Pons (tissue), 1 donor: ENCODE results near the gene SLC9A5.

Experiments used
- DNase-seq: peaks from one replicate; pipeline ENCODE4 v3.0.0-alpha.2; 2016; ENCODE audit warnings: low spot score

The SLC9A5 gene

GRCh38 chr16:67281536-67282446, 33.0 kb downstream of the SLC9A5 start:
- no peak for DNase-seq

GRCh38 chr16:67282447-67282805, 33.6 kb downstream of the SLC9A5 start:
- DNase-seq, result no peak

DNA sequence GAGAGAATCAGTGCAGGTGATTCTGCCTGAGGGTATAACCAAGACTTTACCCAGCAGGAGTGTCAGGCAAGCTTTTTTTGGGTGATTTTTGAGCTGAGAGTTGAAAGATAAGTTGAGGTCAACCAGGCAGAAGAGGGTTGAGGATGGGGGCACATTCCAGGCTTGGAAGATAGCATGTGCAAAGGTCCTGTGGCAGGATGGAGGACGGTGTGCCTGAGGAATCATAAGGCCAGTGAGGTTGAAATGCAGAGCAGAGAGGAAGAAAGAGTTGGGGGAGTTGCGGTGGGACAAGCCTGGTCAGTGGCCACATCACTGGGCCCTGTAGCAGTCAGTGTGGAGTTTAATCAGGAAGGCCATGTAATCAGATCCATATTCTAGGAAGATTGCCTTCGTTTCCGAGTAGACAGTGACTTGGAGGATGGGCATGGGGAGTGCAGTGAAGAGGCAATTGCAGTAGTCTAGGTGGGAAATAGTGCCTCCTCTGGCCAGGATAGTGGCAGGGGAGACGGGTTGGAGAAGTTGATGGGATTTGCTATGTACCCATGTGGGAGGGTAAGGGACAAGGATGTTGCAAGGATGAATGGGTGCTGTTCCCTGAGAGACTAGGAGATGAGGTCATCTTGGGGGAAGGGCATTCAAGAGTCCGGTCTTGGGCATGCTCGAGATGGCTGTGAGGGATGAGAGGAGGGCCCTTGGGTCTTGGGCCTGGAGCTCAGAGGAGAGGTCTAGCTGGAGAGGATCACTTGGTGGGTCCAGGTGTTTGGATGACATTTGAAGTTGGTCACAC, 34.5 kb downstream of the SLC9A5 start:
- DNase-seq, result no peak

DNA sequence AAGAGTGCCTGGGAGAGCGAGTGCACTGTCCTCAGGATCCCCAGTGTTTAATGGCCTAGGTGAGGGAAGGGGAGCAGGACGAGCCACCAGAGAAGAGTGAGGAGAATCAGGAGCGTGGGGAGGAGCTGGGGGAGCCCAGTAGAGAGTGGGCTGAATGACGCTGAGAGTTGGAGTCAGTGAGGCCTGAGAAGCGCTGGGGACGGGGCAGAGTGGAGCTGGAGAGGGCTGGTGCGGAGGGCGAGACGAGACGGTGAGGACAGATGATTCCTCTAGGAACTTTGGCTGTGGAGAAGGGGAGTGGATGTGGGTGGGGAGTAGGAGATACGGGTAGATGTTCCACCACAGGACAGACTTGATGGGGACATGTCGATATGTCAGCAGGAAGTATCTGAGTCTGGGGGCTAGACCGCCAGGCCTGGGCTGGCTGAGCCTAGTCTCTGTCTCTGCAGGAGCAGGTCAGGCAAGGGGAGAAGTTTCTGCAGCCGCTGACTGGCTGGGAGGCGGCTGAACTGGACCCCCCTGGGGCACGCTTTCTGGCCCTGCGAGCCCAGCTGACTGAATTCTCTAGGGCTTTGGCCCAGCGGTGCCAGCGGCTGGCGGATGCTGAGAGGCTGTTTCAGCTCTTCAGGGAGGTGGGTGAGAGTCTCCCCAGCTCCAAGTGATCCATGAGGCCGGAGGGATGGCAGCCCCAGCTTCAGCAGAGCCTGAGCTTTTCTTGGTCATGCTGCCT, 35.2 kb downstream of the SLC9A5 start:
- no peak for DNase-seq

GRCh38 chr16:67284699-67285646, 36.2 kb downstream of the SLC9A5 start:
- DNase-seq, result no peak

DNA sequence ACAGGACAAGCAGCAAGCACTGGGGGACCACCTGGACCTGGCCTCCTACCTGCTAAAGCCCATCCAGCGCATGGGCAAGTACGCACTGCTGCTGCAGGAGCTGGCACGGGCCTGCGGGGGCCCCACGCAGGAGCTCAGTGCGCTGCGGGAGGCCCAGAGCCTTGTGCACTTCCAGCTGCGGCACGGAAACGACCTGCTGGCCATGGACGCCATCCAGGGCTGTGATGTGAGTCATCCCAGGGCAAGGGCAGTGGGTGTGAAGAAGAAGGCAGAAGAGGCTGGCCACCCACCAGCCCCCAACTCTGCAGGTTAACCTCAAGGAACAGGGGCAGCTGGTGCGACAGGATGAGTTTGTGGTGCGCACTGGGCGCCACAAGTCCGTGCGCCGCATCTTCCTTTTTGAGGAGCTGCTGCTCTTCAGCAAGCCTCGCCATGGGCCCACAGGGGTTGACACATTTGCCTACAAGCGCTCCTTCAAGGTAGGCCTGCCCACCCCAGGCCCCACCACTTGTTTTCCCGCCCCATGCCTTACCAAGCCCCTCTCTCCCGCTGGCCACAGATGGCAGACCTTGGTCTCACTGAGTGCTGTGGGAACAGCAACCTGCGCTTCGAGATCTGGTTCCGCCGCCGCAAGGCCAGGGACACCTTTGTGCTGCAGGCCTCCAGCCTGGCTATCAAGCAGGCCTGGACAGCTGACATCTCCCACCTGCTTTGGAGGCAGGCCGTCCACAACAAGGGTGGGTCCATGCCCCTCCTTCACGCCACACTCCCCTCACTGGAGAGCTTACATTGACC, 37.9 kb downstream of the SLC9A5 start:
- DNase-seq, result no peak

DNA sequence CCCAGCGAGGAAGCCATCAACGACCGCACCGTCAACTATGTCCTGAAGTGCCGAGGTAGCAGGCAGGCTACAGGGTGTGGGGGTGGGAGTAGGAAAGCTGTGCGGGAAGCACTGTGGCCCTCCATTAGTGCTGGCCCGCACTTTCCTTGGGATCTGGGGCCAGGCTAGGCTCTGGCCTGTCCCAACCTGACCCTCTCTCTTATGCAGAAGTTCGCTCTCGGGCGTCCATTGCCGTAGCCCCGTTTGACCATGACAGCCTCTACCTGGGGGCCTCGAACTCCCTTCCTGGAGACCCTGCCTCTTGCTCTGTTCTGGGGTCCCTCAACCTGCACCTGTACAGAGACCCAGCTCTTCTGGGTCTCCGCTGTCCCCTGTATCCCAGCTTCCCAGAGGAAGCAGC, 39.2 kb downstream of the SLC9A5 start:
- DNase-seq, result no peak

- DNase-seq, result no peak
Measured at GRCh38 chr16:67291461-67291860, 42.7 kb downstream of the SLC9A5 start.

- DNase-seq, result no peak
Measured at GRCh38 chr16:67294171-67294757, 45.5 kb downstream of the SLC9A5 start.

DNA sequence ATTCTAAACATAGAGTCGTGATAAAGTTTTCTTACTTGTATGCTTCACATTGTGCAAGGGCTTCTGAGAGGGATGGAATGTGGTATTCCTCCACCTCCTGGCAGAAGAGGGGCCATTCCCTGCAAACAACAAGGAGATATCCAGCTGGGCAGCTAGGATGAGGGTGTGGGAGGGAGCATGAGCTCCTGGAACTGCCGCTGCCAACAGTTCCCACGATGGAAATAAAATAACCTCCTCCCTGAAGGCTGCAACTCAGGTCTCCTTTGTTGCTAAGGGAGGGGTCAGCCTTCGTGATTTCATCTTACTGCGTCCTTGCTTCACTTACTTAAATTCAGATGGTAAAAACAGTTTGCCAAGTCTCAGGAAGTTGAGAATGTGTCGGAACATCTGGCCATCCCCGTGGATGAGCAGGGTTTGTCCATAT, 46.2 kb downstream of the SLC9A5 start:
- DNase-seq, result no peak

DNA sequence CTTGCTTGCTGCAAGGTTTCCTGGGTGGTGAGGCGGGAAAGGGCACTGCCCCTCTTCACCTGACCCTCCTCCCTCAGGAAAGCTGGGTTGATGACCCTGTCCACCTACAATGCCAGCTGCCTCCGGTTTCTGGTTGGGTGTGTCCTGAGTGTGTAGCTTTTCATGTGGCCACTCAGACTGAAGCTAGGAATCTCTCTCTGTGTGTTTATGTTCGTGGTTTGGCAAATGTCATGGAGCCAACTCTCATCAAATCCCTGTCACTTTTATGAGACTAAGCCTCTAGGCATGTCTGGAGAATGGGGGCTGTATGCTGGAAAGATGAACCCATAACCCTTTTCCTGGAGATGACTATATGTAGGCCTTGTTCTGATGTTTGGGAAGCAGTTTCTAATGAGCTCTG, 47.6 kb downstream of the SLC9A5 start:
- no peak for DNase-seq

DNA sequence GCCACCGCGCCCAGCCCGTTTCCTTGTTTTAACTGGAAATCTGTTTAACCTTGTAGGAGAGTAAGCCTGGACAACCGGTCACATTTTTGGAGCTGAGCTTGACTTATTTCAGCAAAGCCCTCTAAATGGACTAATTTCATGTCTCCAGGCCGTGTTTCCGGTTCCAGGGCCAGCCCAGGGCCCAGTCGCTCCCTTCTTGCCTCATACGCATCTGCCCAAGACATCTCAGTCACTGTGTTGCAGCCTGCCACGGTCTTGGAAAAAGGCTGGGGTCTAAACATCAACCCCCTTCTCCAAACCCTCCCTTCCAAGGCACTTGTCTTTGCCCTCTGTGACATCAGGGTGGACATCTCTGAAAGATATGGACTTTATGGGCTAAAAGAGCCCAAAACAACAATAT, 49.5 kb downstream of the SLC9A5 start:
- DNase-seq, result no peak

- no peak for DNase-seq
Measured at GRCh38 chr16:67299269-67299668, 50.5 kb downstream of the SLC9A5 start.

- DNase-seq, result no peak
Measured at GRCh38 chr16:67301080-67301782, 52.5 kb downstream of the SLC9A5 start.

DNA sequence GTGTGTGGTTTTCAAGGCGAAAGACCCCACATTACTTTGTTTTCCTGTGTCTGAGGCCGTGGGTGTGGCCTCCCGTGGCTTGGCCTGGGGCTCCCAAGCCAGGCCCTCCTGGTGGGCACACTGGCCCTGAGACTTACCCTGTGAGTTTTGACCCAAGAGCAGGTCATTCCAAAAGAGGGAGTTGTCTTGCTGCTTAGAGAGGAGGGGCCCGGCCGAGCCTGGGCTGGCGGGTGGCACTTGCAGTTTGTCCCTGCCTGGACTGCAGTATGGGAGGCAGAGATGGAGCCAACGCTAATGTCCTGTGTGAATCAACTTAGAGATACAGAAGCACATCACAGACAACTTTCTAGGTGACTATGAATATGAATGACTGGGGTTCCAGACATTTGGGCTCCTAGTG, 53.3 kb downstream of the SLC9A5 start:
- no peak for DNase-seq

- no peak for DNase-seq
Measured at GRCh38 chr16:67302970-67303369, 54.2 kb downstream of the SLC9A5 start.

DNA sequence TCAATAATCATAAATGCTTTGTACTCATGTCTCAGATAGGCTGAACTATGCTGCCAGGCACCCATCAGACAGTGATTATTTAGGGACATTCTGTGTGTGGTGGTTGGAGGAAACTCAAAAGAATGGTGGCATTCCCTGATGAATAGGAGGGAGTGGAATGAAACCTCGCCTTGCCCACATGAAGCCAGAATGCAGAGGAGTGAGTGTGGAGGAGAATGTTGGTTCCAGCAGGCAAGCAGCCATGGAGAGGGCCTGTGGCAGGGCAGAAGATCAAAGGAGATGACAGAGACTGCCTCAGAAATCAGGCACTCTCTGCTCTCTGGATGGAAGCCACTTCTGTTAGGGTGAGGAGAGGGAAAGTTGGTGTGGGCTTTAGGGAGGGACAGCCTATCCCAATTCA, 55.2 kb downstream of the SLC9A5 start:
- DNase-seq, result no peak

DNA sequence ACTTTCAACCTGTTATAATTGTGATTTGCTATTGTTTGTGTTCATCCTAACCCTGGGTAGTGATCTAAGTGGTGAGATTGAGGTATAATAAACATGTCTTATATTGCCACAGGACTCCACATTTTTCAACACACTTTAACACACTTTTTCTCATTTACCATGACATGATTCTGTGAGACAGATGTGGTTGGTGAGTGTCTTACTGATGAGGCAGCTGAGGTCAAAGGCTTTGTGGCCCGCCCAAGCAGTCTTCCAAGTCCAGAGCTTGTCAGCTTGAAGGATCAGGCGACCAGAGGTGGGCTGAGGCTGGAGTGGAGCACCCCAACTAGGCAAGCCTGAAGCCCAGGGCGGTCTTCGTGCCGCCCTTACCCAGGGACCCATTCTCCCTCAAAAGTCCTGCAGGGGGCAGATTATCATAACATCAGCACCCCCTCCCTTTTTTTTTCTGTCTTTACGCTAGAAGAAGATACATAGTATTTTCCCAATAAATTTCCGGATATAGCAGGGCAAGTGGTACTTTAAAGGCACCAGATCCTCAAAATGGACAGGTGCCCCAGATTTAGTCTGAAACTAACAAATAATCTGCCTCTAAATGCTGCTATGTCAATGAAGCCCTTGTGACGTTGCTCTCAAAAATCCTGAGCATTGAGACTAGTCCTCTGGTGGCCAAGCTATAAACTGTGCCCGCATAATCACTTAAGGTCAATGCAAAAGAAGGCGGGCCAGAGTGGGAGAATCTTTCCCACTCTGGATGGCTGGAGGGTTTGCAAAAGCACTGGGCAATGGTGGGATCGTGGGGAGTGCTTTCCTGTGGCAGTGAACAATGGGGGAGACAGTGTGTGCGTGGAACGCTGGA, 56.7 kb downstream of the SLC9A5 start:
- no peak for DNase-seq

DNA sequence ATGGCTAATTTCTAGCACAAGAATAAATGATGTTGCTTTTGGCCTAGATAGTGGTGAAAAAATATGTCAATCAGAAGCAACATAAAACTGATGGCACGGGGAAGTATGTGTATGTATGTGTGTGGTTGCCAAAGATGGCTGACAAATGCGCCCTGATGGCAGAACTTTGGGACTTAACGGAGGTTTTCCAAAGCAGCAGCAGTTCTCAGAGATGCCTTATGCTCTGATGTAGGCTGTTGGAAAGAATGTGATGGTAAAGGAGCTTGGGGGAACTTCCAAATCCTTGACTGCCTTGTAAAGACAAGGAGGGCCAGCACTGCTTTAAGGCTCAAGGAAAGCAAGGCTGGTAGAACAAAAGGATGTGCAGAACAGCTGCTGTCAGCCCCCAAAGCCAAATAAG, 61.8 kb downstream of the SLC9A5 start:
- DNase-seq, result no peak
